Measurements from ENCODE around the gene ATP1A1.

ATP1A1 gene

DNA sequence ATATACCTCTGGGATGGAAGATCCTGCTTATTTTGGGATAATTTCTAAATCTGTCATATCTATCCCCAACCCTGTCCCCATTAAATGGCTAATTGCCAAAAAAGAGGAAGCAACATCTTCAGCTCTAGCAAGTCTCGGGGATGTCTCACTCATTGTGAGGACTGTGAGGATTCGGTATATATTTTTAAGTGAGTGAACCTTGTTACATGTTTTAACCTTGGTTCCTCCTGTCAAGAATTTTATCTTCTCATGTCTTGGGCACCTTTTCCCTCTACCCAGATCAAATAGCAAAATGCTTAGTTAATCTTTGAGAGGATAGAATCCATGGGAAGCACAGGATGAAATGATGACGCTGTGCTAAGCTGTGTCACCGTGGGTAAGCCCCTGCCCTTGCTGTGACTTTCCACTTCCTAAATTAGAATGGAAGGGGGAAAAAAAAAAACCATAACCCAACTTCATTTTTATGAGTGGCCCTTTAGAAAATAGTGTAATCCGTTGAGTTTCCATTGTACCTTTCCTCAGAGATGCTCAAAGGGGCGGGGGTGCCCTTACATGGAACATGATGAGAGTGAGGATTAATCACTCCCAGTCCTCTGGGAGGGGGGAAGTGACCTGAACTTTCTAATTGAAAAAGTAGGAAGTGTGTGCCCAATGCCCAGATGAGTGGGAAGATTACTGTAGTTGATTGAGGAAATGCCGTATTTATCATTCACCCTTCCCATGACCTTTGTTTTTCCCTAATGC, 7.6 kb downstream of the ATP1A1 start:
- intact Hi-C loops (cut with DNase I), result no loop called here
- DNase-seq, result no peak

DNA sequence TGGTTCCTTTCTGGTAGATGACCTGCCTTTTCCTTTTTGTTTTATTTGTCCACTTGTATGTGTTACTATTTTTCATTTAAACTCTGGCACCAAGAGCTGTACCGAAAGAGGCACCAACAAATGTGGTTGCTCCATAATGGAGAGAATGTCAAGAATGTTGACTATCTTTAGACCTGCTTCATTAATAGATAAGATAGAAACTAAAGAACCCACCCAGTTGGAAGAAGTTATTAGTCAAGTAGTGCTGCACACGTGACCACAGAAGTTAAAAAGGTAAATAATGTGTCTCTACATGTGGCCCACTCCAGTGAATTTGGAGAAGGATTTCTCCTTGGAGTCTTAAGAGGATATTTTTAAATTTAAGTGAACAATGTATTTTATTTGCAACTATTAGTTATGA, 9.3 kb downstream of the ATP1A1 start:
- intact Hi-C loops (cut with DNase I), result no loop called here
- DNase-seq, result no peak

DNA sequence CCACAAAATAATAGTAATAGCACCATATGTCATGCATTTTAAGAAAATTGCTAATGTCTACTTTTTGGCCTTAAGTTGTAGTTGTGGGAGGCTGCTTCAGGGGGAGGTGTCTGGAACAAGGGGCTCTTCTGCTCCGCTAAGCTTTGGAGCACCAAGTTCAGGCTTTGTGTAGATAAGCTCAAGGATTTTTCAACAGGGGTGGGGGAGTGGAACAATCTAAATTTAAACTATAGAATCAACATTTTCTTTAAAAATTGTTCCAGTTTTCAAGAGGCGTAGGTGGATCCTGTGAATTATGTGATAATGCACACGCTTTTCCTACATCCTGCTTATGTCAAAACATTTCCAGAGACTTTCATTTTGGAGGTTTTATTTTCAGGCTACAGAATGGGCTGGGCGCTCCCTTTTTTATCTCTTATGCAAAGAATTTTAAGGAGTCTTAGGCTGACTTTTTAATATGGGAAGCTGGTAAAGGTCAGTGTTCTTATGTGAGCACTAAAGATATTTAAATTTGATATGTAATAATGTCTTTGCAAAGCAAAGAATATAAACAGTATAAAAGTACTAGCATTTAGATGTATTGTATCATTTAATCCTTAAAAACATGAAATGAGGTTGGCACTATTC, 9.9 kb downstream of the ATP1A1 start:
- intact Hi-C loops (cut with DNase I), result no loop called here
- peak in 3 of 42 donors; percentile 31 to 59 (median 43) for DNase-seq

DNA sequence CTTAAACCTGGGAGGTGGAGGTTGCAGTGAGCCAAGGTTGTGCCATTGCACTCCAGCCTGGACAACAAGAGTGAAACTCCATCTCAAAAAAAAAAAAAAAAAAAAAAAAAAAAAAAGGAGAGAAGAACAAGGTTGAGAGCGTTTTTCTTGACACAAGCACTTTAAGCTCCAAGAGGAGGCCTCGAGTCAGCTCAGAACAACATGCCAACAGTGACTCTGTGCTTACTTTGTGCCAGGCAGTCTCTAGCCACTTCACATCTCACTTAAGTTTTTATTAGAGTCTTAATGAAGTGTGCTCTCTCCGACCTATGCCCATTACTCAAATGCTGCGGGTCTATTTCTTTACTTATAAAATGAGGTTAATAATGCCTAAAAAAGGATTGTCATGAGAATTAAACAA, 13.0 kb downstream of the ATP1A1 start:
- DNase-seq, result no peak
- intact Hi-C loops (cut with DNase I), result no loop called here

DNA sequence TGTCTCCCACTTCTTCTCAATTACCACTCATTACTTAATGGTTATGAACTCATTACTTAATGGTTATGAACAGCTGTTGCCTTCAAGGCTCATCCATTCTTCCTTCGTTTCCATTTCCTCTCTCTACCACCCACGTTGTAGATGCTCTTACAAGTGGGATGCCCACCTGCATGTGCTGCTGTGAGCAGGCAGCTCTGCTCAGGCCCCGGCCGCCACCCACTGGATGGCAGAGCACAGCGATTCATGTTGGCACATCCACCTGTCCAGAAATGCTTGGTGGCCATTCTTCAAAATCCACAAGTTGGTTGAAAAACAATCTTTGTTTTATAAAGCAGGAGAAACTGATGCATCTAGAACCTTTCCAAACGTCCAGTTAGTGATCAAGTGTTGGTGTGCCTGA, 14.5 kb downstream of the ATP1A1 start:
- intact Hi-C loops (cut with DNase I), result no loop called here
- no peak for DNase-seq

DNA sequence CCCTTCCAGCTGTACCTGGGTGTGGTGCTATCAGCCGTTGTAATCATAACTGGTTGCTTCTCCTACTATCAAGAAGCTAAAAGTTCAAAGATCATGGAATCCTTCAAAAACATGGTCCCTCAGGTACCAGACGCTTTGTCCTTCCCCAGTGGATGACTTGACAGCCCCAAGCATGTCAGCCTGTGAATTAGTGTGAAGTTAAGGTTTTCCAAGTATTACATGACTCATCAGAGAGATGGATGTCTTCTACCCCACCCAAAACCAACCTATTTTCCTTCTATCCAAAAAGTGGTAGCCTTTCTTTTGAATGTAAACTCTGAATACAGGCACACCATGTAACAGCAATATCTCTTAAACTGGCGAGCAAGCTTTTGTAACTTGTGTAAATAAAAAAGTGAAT, 15.1 kb downstream of the ATP1A1 start:
- no peak for DNase-seq
- intact Hi-C loops (cut with DNase I), result no loop called here

DNA sequence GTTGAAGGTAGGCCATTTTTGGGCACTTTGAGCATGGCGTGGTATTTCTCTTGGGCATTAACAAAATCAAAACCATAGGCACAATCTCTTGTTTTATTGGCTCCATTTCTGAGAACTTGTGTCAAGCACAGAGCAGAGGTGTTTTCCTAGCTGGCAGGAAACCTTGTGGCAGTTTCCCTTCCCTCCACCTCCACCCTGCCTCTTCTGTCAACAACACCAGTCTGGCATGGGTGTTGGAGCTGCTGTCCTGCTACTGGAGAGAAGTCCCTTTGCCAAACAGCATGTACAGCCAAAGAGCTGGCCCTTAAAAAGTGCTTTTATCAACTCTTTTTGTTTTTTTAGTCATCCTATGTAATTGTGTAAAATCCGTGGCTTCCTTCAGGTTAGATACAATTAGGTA, 16.0 kb downstream of the ATP1A1 start:
- intact Hi-C loops (cut with DNase I), result no loop called here

DNA sequence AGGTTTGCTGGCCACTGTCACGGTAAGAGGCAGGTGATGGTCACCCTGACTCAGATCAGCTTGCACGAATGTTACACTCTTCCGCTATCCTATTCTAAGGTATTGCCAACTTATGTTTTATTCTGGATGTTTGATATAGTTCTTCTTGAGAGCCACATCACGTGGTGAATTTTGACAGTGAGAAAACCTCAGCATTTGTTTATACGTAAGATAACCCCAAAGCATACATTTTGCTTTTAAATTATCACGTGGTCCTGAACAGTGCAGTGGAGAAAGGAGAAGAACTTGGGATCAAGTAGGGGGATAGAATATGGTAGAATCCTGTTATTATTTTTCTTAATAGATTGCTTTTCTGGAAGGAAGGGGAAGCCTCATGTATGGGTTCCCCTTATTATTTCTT, 16.6 kb downstream of the ATP1A1 start:
- intact Hi-C loops (cut with DNase I), result no loop called here
- DNase-seq, result no peak

More for the DNA sequence above, 16.0 kb downstream of the ATP1A1 start:
- DNase-seq, result no peak

DNA sequence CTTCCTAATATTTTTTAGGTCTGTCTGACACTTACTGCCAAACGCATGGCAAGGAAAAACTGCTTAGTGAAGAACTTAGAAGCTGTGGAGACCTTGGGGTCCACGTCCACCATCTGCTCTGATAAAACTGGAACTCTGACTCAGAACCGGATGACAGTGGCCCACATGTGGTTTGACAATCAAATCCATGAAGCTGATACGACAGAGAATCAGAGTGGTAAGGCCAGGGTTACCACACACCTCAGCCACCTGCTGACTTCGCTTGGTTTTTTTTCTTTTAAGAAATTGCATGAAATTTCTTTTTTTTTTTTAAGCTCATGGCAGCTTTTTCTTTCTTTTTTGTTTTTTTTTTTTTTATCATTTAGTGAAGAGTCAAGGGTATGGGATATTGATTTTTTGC, 17.2 kb downstream of the ATP1A1 start:
- intact Hi-C loops (cut with DNase I), result no loop called here

DNA sequence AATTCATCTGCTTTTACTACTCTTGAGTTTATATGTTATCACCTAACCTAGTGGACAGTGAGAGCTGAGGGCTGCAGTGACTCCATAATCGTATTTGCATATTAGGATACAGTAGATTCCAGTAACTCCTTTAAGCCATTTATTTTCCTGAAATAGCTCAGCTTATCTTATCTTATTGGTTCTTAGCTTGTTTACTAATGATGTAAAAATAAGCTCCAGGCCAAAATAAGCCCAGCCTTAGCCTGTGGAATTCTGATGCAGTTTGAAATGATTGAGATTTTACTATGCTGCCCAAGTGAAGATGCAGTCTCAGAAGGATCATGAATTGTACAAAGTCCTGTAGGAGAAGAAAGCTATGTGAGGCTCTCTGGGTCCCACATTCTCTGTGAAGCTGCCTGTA, 18.1 kb downstream of the ATP1A1 start:
- no peak for DNase-seq
- intact Hi-C loops (cut with DNase I), result no loop called here

More for the DNA sequence above, 17.2 kb downstream of the ATP1A1 start:
- DNase-seq, result no peak

DNA sequence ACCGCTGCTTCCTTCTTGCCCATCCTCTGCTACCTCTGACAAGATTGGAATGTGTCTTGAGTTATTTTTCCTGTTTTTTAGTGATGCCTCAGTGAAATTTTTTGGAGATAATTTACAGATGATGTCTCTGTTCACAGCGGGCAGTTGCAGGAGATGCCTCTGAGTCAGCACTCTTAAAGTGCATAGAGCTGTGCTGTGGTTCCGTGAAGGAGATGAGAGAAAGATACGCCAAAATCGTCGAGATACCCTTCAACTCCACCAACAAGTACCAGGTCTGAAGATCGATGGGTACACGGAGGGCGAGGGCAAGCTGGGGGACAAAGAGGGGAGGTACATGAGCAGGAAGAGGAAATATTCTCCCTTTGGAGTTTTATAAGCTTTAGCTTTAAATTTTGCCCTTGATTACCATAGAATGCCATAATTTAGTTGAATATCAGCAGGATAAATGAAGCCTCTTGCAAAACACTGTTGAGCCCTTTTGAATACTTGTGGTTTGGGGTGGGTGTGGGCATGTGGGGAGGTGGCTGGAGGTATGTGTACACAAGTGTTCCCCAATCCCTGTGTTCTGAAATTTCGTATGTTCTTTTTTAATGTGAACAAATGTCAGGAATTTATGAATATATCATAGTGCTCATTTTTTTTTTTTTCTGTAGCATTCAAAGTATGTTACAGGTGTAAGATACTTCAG, 19.8 kb downstream of the ATP1A1 start:
- no peak for DNase-seq
- intact Hi-C loops (cut with DNase I), result no loop called here

DNA sequence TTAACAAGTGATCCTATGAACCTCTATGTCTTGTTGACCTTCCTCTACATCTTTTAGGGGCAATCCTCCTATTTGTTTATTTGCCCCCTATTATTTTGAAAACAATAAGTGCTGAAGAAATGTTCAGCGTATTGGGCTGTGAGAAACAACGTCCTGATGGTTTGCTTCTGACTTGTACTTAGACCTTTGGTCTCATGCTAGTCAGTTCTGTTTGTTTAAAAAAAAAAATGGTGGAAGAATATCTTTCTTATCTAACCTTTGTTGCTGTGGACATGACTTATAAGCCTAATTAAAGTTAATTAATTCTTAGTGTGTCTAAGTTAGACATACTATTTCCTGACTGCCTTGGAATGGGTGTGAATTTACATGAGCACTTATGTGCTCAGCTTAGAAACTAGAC, 20.7 kb downstream of the ATP1A1 start:
- DNase-seq, result no peak
- intact Hi-C loops (cut with DNase I), result no loop called here

DNA sequence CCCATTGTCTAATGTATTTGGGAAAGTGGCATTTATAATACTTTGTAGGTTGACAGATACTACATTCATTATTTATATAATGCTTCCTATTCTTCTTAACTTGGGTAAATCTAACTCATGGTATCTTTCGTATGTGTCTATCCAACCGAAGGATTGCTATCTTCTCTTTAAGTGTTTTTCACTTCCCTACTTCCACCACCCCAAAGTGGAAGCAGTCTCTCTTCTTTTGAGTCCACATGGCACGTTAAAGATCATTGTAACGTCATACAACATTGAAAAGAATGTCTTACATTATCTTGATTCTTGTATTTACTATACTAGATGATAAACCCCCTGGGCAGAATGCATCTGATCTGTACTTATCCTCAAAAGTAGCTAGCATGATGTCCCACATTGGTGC, 21.2 kb downstream of the ATP1A1 start:
- intact Hi-C loops (cut with DNase I), result no loop called here
- DNase-seq, result no peak

DNA sequence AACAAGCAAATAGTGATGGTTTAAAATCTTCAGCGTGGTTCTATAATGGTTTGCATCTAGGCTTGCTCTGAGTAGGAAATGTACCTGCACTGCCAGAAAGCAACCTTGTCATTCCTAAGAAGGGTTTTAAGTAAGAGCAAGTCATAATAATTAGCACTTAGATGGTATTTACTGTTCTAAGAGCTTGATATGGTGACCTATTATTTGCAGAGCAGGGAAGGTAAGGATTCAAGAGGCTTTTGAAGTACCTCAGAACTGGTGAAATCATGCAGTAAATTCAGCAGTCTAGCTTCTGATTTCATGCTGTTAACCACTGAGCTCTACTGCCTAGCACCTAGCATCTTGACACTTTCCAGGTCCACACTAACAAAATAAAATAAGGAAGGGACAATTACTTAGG, 23.7 kb downstream of the ATP1A1 start:
- intact Hi-C loops (cut with DNase I), result no loop called here
- DNase-seq, result no peak

DNA sequence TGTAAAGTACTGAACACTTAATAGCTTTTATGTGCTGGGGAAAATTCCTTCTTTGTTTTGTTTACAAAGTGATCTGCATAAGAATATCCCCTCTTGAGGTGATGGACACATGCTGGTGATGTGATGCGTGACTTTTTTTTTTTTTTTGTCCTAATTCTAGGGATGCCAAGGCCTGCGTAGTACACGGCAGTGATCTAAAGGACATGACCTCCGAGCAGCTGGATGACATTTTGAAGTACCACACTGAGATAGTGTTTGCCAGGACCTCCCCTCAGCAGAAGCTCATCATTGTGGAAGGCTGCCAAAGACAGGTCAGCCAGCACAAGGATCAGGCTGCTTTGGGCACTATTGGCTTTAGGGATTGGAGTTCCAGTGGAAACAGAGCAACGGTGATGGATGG, 24.7 kb downstream of the ATP1A1 start:
- intact Hi-C loops (cut with DNase I), result no loop called here
- no peak for DNase-seq

DNA sequence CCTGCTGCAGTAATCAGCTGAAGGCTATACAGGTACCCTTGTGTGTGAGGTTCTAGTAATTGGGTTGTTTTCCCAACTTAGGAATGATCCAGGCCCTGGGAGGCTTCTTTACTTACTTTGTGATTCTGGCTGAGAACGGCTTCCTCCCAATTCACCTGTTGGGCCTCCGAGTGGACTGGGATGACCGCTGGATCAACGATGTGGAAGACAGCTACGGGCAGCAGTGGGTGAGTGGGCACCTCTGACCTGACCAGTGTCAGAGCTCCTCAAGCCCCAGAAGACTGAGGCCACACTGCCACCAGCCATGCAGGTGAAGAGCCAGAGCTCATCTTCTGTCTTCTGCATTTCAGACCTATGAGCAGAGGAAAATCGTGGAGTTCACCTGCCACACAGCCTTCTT, 27.7 kb downstream of the ATP1A1 start:
- intact Hi-C loops (cut with DNase I), result no loop called here
- no peak for DNase-seq

DNA sequence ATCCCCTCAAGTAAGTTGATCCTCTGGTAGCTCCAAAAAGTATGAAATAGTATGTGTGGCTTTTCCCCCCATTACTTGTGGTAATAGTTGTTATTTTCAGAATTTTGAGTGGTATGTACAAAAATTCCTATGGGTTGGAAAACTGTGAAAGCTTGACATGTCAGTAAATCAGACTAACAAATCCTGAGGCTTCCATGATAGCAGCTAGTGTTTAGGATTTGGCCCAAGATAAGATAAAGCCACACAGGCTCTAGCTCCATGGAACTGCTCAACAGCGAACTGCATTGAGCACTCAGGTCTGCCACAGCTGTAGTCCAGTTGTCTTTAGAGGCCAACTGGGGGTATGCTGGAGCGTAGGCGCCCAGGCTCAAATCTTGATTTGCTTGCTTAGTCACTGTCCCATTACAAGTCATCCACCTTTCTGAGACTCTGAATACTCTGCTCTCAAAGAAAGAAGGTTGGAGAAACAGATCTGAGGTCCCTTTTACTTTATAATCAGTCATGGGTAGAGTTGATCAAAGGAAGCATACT, 28.7 kb downstream of the ATP1A1 start:
- no peak for DNase-seq
- intact Hi-C loops (cut with DNase I), result no loop called here

DNA sequence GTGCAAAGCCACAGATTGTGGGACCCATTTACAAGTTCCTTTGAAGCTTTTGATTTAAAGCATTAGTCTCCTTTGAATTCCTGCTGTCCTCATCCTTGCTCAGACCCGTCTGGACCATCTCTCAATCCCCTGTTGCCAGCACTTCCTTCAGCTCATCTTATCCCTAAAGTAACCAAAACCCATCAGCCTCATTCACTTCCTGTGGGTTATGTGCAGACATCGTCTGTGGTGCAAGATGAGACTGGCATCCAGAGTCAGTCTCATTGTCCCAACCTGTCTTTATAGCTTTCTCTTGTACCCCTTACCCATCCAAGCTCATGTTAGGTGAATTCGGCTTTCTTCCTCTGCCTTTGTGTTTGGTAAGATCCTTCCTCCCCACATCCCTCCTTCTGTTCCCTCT, 29.3 kb downstream of the ATP1A1 start:
- intact Hi-C loops (cut with DNase I), result no loop called here
- no peak for DNase-seq

DNA sequence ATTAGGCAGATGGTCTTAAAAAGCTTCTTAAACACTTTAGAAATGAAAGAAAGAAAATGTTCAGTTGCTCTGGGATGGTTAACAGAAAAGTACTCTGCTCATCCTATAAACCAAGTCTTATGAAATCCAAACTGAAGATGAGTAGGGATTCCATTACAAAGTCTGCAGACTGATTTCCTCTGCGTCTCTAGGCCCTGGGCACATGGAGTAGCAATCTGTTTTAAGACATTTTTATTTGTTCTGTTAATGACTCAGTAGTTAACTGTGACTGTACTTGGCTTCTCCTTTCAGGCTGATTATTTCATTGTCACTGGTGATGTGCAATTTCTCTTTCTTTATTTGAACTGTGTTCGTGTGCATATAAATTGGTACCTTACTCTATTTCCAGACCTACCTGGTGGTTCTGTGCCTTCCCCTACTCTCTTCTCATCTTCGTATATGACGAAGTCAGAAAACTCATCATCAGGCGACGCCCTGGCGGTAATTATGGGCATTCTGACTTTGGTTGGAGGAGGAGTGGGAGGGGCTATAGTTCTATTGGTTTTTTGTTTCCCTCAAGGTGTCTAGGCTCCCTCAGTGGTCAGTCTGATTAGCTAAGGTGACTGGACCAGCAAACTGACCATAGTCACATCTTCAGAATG, 30.6 kb downstream of the ATP1A1 start:
- intact Hi-C loops (cut with DNase I), result no loop called here
- DNase-seq, result no peak

DNA sequence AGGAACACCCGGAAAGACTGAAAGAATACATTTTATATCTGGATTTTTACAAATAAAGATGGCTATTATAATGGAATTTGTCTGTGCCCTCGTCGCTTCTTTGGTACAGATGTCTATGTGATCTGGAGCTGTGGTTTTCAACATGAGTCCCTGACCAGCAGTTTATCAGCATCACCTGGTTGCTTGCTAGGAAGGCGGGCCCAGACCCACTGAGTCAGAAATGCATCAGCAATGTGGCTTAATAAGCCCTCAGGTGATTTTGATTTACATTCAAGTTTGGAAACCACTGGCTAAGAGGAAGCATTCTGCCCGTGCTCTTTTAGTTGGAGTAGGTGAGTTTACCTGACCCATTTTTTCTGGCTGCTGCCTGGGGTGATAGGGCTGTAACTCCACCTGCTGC, 31.7 kb downstream of the ATP1A1 start:
- intact Hi-C loops (cut with DNase I), result no loop called here
- no peak for DNase-seq
